ENCODE results near the gene PIGS. TPM values are rescaled to one million over a fixed set of nuclear protein-coding genes. Genes with fewer than 3 reads are reported as not detected.

PIGS gene
- total and polyA plus RNA-seq, 2 donors (not counting 1 experiment from before 2014, with no cell fraction given), result 53.7 to 68.4 TPM

- H3K9ac ChIP-seq (ENCODE audit: insufficient read depth, low read length), result no peak overlapping the region
- H3K9me3 ChIP-seq (ENCODE audit: control insufficient read depth, insufficient read depth, low read depth, low read length), result no peaks in the 10 kb centered on the region
- no peak overlapping the region for H3K4me2 ChIP-seq (ENCODE audit: extremely low read depth, insufficient read depth, low read length)
Observed at GRCh38 chr17:28574526-28574925, 3.2 kb upstream of the PIGS start.

GRCh38 chr17:28573966-28574480 lies 2.7 kb upstream of the PIGS start:
- no peak overlapping the region for H2AFZ ChIP-seq (ENCODE audit: low read length)
- DNase-seq (ENCODE audit: low read depth in 2 of 2), result no peak
- no peak overlapping the region for H3K27ac ChIP-seq (ENCODE audit: insufficient read depth, low read length)
- TF ChIP-seq EZH2 (IDR thresholded peaks at IDR 0.05; ENCODE audit: low read length, missing control alignments) (no peak), CTCF (conservative IDR thresholded peaks at IDR 0.05 in 1 of 2, IDR thresholded peaks at IDR 0.05 in 1 of 2; ENCODE audit: low read depth in 1 of 2, low read length in 2 of 2) (no peak)
- no peak overlapping the region for H3K9ac ChIP-seq (ENCODE audit: insufficient read depth, low read length)
- peaks cover 7% of the 10 kb centered on the region for H3K36me3 ChIP-seq (ENCODE audit: control insufficient read depth, insufficient read depth, low read length)
- no peaks in the 10 kb centered on the region for H4K20me1 ChIP-seq (ENCODE audit: control insufficient read depth, extremely low read depth, insufficient read depth, low read length)
- peaks cover 12% of the 10 kb centered on the region for H3K79me2 ChIP-seq (ENCODE audit: control insufficient read depth, insufficient read depth, low read length)
- H3K4me3 ChIP-seq (replicated peaks in 1 of 4; ENCODE audit: control extremely low read depth in 1 of 4, insufficient read depth in 1 of 4, low read depth in 3 of 4, low read length in 4 of 4), result no peak overlapping the region
- peaks cover 4% of the 10 kb centered on the region for H3K4me1 ChIP-seq (ENCODE audit: control insufficient read depth, extremely low read depth, insufficient read depth, low read length)
- no peaks in the 10 kb centered on the region for H3K9me3 ChIP-seq (ENCODE audit: control insufficient read depth, insufficient read depth, low read depth, low read length)
- H3K4me2 ChIP-seq (ENCODE audit: extremely low read depth, insufficient read depth, low read length), result no peak overlapping the region
- no peaks in the 10 kb centered on the region for H3K27me3 ChIP-seq (ENCODE audit: control insufficient read depth, insufficient read depth, low read length)

More at GRCh38 chr17:28574526-28574925, 3.2 kb upstream of the PIGS start:
- no peak overlapping the region for H3K4me3 ChIP-seq (replicated peaks in 1 of 4; ENCODE audit: control extremely low read depth in 1 of 4, insufficient read depth in 1 of 4, low read depth in 3 of 4, low read length in 4 of 4)
- DNase-seq (ENCODE audit: low read depth in 2 of 2), result no peak
- no peak for TF ChIP-seq EZH2 (IDR thresholded peaks at IDR 0.05; ENCODE audit: low read length, missing control alignments)
- TF ChIP-seq CTCF (conservative IDR thresholded peaks at IDR 0.05 in 1 of 2, IDR thresholded peaks at IDR 0.05 in 1 of 2; ENCODE audit: low read depth in 1 of 2, low read length in 2 of 2), result no peak
- H4K20me1 ChIP-seq (ENCODE audit: control insufficient read depth, extremely low read depth, insufficient read depth, low read length), result no peaks in the 10 kb centered on the region
- H3K79me2 ChIP-seq (ENCODE audit: control insufficient read depth, insufficient read depth, low read length), result peaks cover 10% of the 10 kb centered on the region
- H3K27ac ChIP-seq (ENCODE audit: insufficient read depth, low read length), result no peak overlapping the region
- H3K4me1 ChIP-seq (ENCODE audit: control insufficient read depth, extremely low read depth, insufficient read depth, low read length), result peaks cover 4% of the 10 kb centered on the region
- H2AFZ ChIP-seq (ENCODE audit: low read length), result no peak overlapping the region
- H3K27me3 ChIP-seq (ENCODE audit: control insufficient read depth, insufficient read depth, low read length), result no peaks in the 10 kb centered on the region
- H3K36me3 ChIP-seq (ENCODE audit: control insufficient read depth, insufficient read depth, low read length), result peaks cover 9% of the 10 kb centered on the region

GRCh38 chr17:28573521-28573920 lies 2.2 kb upstream of the PIGS start:
- no peak overlapping the region for H3K9ac ChIP-seq (ENCODE audit: insufficient read depth, low read length)
- no peak for DNase-seq (ENCODE audit: low read depth in 2 of 2)

More at GRCh38 chr17:28573521-28573920, 2.2 kb upstream of the PIGS start:
- H3K27ac ChIP-seq (ENCODE audit: insufficient read depth, low read length), result no peak overlapping the region
- no peak overlapping the region for H3K4me3 ChIP-seq (replicated peaks in 1 of 4; ENCODE audit: control extremely low read depth in 1 of 4, insufficient read depth in 1 of 4, low read depth in 3 of 4, low read length in 4 of 4)
- H2AFZ ChIP-seq (ENCODE audit: low read length), result no peak overlapping the region
- TF ChIP-seq EZH2 (IDR thresholded peaks at IDR 0.05; ENCODE audit: low read length, missing control alignments) (no peak), CTCF (conservative IDR thresholded peaks at IDR 0.05 in 1 of 2, IDR thresholded peaks at IDR 0.05 in 1 of 2; ENCODE audit: low read depth in 1 of 2, low read length in 2 of 2) (no peak)
- H4K20me1 ChIP-seq (ENCODE audit: control insufficient read depth, extremely low read depth, insufficient read depth, low read length), result no peaks in the 10 kb centered on the region
- no peak overlapping the region for H3K4me2 ChIP-seq (ENCODE audit: extremely low read depth, insufficient read depth, low read length)
- peaks cover 4% of the 10 kb centered on the region for H3K4me1 ChIP-seq (ENCODE audit: control insufficient read depth, extremely low read depth, insufficient read depth, low read length)
- peaks cover 12% of the 10 kb centered on the region for H3K79me2 ChIP-seq (ENCODE audit: control insufficient read depth, insufficient read depth, low read length)
- peaks cover 6% of the 10 kb centered on the region for H3K36me3 ChIP-seq (ENCODE audit: control insufficient read depth, insufficient read depth, low read length)
- no peaks in the 10 kb centered on the region for H3K9me3 ChIP-seq (ENCODE audit: control insufficient read depth, insufficient read depth, low read depth, low read length)
- H3K27me3 ChIP-seq (ENCODE audit: control insufficient read depth, insufficient read depth, low read length), result no peaks in the 10 kb centered on the region
